Measurements from ENCODE around the gene VAV1. TPM values are rescaled to one million over a fixed set of nuclear protein-coding genes. Genes with fewer than 3 reads are reported as not detected.

The VAV1 gene
- total RNA-seq, 1 donor, result 0.36 TPM

DNA sequence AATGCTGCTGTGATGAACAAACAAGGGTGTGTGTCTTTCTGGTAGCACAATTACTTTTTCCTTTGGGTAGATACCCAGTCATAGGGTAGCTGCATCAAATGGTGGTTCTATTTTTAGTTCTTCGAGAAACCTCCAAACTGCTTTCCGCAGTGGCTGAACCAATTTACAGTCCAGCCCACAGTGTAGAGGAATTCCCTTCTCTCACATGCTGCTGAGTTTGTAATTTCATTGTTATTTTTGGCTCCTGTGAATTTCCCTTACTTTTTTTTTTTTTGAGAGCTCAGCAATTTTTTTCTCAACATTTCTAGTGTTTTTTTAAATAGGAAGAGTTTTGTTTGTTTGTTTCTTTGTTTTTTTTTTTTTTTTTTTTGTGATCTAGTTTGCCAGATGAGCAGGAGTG lies 77.4 kb downstream of the VAV1 start:
- Histone ChIP-seq H3K27me3 (ENCODE audit: insufficient read depth, low read length) (no peaks in the 10 kb centered on the region), H3K4me2 (ENCODE audit: insufficient read depth, low read length) (no peak overlapping the region), H4K20me1 (ENCODE audit: insufficient read depth, low read length) (no peaks in the 10 kb centered on the region), H3K9me3 (ENCODE audit: low read depth, low read length) (no peaks in the 10 kb centered on the region), H3K36me3 (ENCODE audit: insufficient read depth, low read length) (no peaks in the 10 kb centered on the region), H3K27ac (ENCODE audit: low read depth, low read length) (no peak overlapping the region), H3K79me2 (ENCODE audit: insufficient read depth, low read length) (no peaks in the 10 kb centered on the region), H3K4me3 (ENCODE audit: insufficient read depth, low read length) (no peak overlapping the region), H2AFZ (ENCODE audit: low read length) (no peak overlapping the region), H3K4me1 (ENCODE audit: insufficient read depth, low read length) (no peaks in the 10 kb centered on the region)
- DNase-seq (ENCODE audit: insufficient read length, low spot score, missing footprints), result no peak
- TF ChIP-seq CTCF (IDR thresholded peaks at IDR 0.05; ENCODE audit: extremely low read depth, low read depth, low read length), result no peak

- TF ChIP-seq CTCF (IDR thresholded peaks at IDR 0.05; ENCODE audit: extremely low read depth, low read depth, low read length), result no peak
- DNase-seq (ENCODE audit: insufficient read length, low spot score, missing footprints), result no peak
- no peaks in the 10 kb centered on the region for H3K9me3 ChIP-seq (ENCODE audit: low read depth, low read length)
Observed at GRCh38 chr19:6851359-6851758, 78.9 kb downstream of the VAV1 start.

DNA sequence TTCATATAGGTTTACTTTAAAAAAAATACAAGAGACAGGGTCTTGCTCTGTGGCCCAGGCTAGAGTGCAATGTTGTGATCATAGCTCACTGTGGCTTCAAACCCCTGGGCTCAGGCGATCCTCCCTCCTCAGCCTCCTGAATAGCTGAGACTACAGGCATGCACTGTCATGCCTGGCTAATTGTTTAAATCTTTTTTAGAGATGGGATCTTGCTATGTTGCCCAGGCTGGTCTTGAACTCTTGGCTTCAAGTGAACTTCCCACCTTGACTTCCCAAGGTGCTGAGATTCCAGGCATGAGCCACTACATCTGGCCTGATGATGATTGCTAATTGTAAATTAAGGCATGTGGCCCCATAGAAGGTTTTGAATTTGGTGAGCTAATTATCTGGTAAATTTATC lies 79.5 kb downstream of the VAV1 start:
- Histone ChIP-seq H3K36me3 (ENCODE audit: insufficient read depth, low read length) (no peaks in the 10 kb centered on the region), H3K4me1 (ENCODE audit: insufficient read depth, low read length) (no peaks in the 10 kb centered on the region), H3K4me2 (ENCODE audit: insufficient read depth, low read length) (no peak overlapping the region), H3K9me3 (ENCODE audit: low read depth, low read length) (no peaks in the 10 kb centered on the region), H3K27ac (ENCODE audit: low read depth, low read length) (no peak overlapping the region), H3K27me3 (ENCODE audit: insufficient read depth, low read length) (no peaks in the 10 kb centered on the region), H3K4me3 (ENCODE audit: insufficient read depth, low read length) (no peak overlapping the region), H4K20me1 (ENCODE audit: insufficient read depth, low read length) (no peaks in the 10 kb centered on the region), H2AFZ (ENCODE audit: low read length) (no peak overlapping the region), H3K79me2 (ENCODE audit: insufficient read depth, low read length) (no peaks in the 10 kb centered on the region)
- no peak for TF ChIP-seq CTCF (IDR thresholded peaks at IDR 0.05; ENCODE audit: extremely low read depth, low read depth, low read length)
- no peak for DNase-seq (ENCODE audit: insufficient read length, low spot score, missing footprints)

More at GRCh38 chr19:6851359-6851758, 78.9 kb downstream of the VAV1 start:
- Histone ChIP-seq H3K79me2 (ENCODE audit: insufficient read depth, low read length) (no peaks in the 10 kb centered on the region), H3K27me3 (ENCODE audit: insufficient read depth, low read length) (no peaks in the 10 kb centered on the region), H3K27ac (ENCODE audit: low read depth, low read length) (no peak overlapping the region), H3K4me2 (ENCODE audit: insufficient read depth, low read length) (no peak overlapping the region), H3K36me3 (ENCODE audit: insufficient read depth, low read length) (no peaks in the 10 kb centered on the region), H2AFZ (ENCODE audit: low read length) (no peak overlapping the region), H3K4me3 (ENCODE audit: insufficient read depth, low read length) (no peak overlapping the region), H4K20me1 (ENCODE audit: insufficient read depth, low read length) (no peaks in the 10 kb centered on the region), H3K4me1 (ENCODE audit: insufficient read depth, low read length) (no peaks in the 10 kb centered on the region)

- H3K36me3 ChIP-seq (ENCODE audit: insufficient read depth, low read length), result no peaks in the 10 kb centered on the region
- H3K9me3 ChIP-seq (ENCODE audit: low read depth, low read length), result no peaks in the 10 kb centered on the region
- H3K27ac ChIP-seq (ENCODE audit: low read depth, low read length), result no peak overlapping the region
- no peak overlapping the region for H3K4me2 ChIP-seq (ENCODE audit: insufficient read depth, low read length)
- DNase-seq (ENCODE audit: insufficient read length, low spot score, missing footprints), result no peak
- no peaks in the 10 kb centered on the region for H3K4me1 ChIP-seq (ENCODE audit: insufficient read depth, low read length)
- H3K4me3 ChIP-seq (ENCODE audit: insufficient read depth, low read length), result no peak overlapping the region
- no peaks in the 10 kb centered on the region for H3K27me3 ChIP-seq (ENCODE audit: insufficient read depth, low read length)
- TF ChIP-seq CTCF (IDR thresholded peaks at IDR 0.05; ENCODE audit: extremely low read depth, low read depth, low read length), result no peak
- H3K79me2 ChIP-seq (ENCODE audit: insufficient read depth, low read length), result no peaks in the 10 kb centered on the region
- H2AFZ ChIP-seq (ENCODE audit: low read length), result no peak overlapping the region
- no peaks in the 10 kb centered on the region for H4K20me1 ChIP-seq (ENCODE audit: insufficient read depth, low read length)
Observed at GRCh38 chr19:6853868-6854267, 81.4 kb downstream of the VAV1 start.
